ELR (cell line): Measurements from ENCODE around the gene DCTN4.
"Not testable (repeated sequence)": the region's sequence is repeated elsewhere in the genome, so short reads cannot be mapped to it uniquely, and the experiment has no call there.

Source experiments
- DNase-seq: peaks from one replicate; pipeline ENCODE4 v3.0.0-alpha.2; 2015; ENCODE audit warnings: low read depth

DCTN4 gene

GRCh38 chr5:150758531-150759333, at the start of gene DCTN4:
Gene DCTN4, minus strand, starts transcription at chr5:150759017. Its CDS starts 24 bp downstream, at chr5:150758993.
- peak; percentile 100 for DNase-seq

DNA sequence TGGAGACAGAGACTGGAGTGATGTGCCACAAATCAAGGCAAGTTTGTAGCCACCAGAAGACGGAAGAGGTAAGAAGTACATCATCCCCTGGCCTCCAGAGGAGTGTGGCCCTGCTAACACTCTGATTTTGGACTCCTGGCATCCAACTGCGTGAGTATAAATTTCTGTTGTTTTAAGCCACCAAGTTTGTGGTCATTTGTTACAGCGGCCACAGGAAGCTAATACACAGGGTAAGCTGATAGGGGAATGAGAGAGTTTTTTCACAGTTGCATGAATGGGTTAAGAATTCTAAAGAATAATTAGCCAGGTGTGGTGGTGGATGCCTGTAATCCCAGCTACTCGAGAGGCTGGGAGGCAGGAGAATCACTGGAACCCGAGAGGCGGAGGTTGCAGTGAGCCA, 45.6 kb upstream of the DCTN4 start:
- no peak for DNase-seq

DNA sequence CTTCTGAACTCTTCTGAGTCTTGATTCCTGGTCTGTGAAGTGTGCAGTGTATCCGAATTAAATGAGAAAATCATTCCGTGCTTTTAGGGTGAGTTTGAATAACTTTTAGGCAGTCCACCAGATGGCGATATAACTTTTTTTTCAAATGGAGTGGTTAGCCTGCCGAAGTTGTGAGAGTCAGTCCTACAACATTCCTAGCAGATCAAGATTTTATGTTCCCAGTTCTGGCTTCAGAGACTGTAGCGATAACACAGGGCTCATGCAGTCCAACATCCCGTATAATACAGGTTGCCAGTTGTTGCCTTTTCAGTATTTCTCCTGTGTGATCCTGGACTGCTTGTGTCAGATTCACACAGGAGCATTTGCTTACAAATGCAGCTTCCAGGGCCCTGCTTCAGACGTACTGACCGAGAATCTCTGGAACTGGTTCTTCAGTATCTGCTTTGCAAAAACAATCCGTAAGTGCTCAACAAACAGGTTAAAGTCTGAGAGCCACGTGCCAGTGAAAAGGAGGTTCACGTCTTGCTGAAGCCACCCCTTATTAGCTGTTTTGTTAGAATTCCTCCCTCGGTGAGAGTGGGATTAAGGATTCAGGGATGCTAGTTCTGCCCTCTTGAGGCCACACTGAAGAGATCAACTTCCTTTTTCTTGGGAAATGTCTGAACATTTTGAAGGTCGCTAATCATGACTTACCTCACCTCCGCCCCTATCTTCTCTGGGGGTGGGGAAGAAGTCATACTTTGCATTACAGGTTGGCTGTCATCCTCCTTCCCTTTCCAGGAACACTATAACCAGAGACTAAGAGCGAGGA, 42.5 kb upstream of the DCTN4 start:
- DNase-seq: peak; percentile 83

- no peak for DNase-seq
These were observed 38.6 kb upstream of the DCTN4 start for GRCh38 chr5:150797384-150797783.

GRCh38 chr5:150794927-150795326, 36.1 kb upstream of the DCTN4 start:
- no peak for DNase-seq

DNA sequence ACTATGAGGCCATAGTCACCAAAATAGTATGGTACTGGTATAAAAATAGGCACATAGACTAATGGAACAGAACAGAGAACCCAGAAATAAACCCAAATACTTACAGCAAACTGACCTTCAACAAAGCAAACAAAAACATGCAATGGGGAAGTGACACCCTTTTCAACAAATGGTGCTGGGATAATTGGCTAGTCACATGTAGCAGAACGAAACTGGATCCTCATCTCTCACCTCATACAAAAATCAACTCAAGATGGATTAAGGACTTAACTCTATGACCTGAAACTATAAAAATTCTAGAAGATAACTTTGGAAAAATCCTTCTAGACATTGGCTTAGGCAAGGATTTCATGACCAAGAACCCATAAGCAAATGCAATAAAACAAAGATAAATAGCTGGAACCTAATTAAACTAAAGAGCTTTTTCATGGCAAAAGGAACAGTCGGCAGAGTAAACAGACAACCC, 34.6 kb upstream of the DCTN4 start:
- not testable (repeated sequence) for DNase-seq

GRCh38 chr5:150791536-150791935, 32.7 kb upstream of the DCTN4 start:
- DNase-seq: no peak

DNA sequence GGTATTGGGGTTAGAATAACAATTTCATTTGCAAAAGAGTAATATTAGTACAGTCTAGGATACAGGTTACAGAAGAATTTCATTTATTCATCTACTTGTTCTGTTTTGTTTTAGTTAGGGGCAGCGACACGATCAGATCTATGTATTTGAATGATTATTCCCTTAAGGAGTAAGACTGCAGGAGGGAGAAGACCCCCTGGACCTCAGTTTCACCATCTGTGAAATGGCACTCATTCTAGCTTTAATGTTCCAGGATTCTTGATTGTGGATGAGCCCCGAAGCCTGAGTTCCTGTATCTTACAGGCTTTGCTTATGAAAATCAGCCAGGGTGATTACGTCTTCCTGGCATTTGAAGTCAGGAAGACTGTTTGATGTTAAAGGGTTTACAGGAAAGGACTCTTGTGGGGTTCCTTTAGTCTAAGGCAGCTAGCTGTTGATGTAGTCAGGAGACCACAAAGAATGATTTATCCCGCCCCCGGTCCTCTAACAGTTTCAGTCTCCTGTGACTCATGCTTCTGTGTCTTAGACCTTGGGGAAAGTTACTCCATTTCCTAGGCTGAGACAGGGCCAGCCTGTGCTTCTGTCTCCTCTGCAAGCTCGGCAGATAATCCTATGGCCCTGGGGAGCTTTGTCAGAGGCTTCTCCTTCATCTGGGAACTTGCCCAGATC, 31.3 kb upstream of the DCTN4 start:
- peak; percentile 100 for DNase-seq

DNA sequence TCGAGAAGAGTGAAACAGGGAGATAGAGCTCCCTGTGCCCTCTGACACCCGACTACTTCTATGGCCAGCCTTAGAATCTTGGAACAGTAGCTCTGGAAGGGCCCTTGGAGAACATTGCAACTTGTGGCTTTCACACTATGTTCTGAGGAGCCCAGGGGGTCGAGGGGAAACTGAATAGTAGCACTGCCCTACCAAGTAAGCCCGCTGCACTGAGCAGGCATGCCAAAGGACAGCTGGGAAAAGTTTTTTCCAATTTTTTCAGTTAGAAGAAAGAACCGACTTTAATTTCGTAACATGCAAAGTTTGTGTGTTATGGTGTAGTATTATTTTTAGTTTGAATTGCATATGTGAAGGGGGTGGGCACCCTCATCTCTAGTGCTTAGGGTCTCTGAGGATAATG, 30.6 kb upstream of the DCTN4 start:
- DNase-seq: no peak

- DNase-seq: no peak
These were observed 30.2 kb upstream of the DCTN4 start for GRCh38 chr5:150788977-150789376.

DNA sequence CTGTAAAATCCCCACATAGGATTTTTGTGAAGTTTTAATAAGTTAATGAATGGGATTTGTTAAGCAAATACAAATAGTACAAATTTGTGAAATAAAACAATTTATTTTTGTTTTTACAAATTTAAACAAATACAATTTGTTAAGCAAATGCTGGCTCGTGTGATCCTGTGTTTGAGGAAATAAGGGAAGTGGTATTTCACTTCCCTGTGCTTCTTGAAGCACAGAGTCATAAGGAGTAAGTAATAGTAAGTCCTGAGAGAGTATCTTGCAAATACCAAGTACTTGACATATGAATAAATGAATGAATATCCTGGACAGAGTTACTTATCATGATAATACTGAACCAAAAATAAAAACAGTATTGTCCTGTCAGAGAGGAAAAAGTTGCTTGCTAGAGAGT, 28.8 kb upstream of the DCTN4 start:
- no peak for DNase-seq

DNA sequence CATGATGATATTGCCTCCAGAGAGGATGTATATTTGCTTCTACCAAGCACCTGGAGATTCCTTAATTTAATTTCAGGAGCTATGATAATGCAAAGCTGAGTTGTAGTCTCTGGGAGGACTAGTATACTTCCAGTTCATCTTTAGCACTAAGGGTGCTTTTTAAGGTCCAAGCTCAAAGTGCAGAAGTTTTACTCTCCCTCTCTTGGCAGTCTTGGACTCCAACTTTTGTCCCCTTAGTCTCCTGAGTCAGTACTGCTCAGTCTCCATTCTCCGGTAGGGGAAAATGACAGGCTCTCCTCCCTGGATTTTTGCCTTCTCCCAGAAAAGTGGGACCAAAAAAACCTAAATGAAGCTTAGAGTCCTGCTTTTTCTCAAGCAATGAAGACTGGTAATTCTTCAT, 28.1 kb upstream of the DCTN4 start:
- no peak for DNase-seq

DNA sequence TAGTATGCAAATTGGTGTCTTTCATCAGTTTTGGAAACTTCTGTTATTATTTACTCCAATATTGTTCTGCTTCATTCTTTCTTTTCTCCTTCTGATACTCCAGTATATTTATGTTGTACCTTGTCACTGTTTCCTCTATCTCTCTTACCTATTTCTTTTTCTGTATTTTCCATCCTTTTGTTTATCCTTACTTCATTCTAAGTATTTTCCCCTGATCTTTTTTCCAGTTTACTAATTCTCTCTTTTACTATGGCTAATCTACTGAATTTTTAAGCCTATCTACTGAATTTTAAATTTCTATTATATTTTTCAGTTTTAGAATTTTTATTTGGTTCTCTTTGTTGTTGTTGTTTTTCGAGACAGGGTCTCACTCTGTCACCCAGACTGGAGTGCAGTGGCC, 27.1 kb upstream of the DCTN4 start:
- DNase-seq: no peak

GRCh38 chr5:150783422-150783928, 24.7 kb upstream of the DCTN4 start:
- peak; percentile 84 for DNase-seq

GRCh38 chr5:150782850-150783249, 24.0 kb upstream of the DCTN4 start:
- DNase-seq: no peak

DNA sequence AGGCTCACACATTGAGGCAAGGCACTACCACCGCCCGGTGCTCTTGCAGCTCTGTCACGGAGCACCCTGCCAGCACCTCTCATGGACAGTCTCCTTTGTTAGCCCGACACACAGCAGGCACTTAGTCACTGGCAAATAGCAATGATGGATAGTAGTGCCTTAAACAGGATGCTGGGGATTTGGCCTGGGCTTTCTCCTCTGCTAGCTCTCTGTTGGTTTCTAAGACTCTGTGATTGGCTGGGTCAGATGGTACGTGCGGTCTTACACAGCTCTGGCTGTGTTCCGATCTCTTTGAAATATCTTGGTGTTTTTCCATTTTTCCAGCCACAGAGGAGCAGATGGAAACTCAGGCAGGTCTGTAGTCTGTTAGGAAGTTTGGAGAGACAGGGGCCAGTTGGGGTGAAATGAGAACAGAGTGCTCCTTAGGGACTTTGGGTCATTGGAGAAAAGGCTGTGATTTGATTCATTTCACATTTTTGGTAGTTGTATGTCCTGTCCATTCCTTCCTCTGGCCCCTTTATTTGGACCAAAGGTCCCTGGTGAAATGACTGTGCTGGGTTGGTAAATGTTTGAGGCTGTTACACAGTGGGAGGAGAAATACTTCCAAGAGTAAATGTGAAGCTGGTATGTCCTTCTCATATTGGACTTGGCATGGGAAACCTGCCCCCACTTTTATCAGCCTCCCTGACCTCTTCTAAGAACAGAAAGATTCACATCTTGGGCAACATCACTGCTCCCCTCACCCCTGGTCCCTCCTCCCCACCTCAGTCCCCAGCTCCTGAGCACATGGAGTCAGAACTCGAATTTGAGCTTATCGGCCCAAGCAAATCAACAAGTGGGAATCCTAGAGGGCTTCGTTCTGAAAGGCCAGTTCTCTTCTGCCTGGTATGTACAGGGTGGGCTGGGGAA, 23.1 kb upstream of the DCTN4 start:
- peak; percentile 93 for DNase-seq

DNA sequence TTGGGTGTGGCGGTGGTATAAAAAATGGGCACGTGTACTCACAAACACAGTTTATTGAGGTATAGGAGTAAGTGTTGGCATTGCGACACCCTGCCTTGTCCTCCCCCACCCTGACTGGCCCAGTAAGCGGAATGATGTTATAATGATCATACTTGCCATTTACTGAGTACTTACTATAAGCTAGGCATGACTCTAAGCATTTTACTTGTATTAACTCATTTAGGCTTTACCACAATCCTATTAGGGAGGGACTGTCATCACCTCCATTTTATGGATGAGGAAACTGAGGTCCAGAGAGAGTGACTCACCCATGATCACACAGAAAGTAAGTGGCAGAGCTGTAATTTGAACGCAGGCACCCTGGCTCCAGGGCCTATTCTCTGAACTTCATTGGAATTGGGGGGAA, 22.0 kb upstream of the DCTN4 start:
- DNase-seq: peak; percentile 88

DNA sequence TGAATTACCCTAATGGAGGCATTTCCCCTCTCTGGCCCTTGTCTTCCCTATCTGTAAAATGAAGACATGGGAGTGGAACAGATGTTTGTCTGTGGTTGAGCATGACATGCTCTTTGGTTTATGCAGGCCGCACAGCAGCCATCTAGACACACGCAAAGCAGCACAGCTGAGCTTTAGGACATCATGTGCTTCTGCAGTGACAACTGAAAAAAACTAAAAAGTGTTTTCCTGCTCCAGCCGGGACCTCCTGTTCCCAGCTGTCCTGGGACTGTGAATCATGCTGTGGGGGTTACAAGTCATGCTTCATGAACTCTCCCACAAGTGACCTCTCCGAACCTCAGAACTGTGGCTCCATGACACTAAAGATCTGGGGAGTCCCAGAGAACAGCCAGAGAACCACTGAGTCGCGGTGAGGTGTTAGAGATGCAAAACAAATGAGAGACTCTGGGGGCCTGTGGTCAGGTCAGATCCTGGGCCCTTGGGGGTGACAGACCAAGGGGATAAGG, 21.4 kb upstream of the DCTN4 start:
- DNase-seq: peak; percentile 75

DNA sequence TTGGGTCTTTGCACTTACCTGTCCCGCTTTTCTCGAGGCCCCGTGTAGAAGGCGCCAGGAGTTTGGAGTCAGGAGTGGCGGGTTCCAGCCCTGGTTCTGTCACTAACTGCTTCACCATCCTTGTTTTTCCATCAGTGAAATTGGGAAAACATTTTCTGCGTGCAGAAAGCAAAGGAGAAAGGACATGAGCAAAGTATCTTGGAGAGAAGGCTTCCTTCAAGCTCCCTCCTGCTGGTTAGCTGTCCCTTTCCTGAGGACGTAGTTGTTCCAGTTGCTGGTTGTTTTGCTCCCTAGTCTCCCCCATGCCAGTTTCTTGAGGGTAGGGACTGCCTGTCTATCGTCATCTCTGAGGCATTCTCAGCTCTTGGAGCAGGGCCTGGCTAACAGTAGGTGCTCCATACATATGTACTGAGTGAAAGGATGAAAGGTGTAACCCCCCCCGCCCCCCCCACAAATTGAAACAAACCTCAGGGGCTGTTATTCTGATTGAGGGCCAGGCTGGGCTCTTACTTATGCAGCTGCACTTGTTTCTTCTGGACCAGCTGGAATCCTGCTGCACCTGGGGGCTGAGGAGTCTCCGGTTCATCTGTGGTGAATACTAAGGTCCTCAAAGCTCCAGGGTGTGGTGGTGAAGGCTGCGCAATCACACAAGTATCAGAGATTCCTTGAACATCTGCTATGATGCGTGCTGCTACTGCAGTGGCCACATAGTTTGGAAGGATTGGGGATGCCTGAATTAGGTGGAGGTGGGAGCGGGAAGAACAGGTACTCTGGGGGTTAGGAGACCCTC, 20.8 kb upstream of the DCTN4 start:
- DNase-seq: peak; percentile 58
